ENCODE results near the gene LSM11.

Gene LSM11

GRCh38 chr5:157747766-157748700 is 4.5 kb downstream of the LSM11 start:
- DNase-seq (ENCODE audit: low spot score in 2 of 2) (no peak), ATAC-seq (no peak)
- H3K27ac Mint-ChIP-seq: no peak overlapping the region
- H3K36me3 Mint-ChIP-seq: peaks cover 20% of the 10 kb centered on the region
- no peak overlapping the region for H3K4me3 Mint-ChIP-seq
- H3K4me1 Mint-ChIP-seq: peaks cover 43% of the 10 kb centered on the region
- no peaks in the 10 kb centered on the region for H3K9me3 Mint-ChIP-seq

GRCh38 chr5:157748760-157749461 is 5.4 kb downstream of the LSM11 start:
- Mint-ChIP-seq H3K4me3 (no peak overlapping the region), H3K27ac (no peak overlapping the region), H3K36me3 (peaks cover 29% of the 10 kb centered on the region), H3K4me1 (peaks cover 43% of the 10 kb centered on the region), H3K9me3 (no peaks in the 10 kb centered on the region)
- no peak for ATAC-seq
- no peak for DNase-seq (ENCODE audit: low spot score in 2 of 2)

- H3K36me3 Mint-ChIP-seq: peaks cover 34% of the 10 kb centered on the region
- no peak overlapping the region for H3K27ac Mint-ChIP-seq
- no peak for DNase-seq (ENCODE audit: low spot score in 2 of 2)
- no peaks in the 10 kb centered on the region for H3K9me3 Mint-ChIP-seq
- H3K4me1 Mint-ChIP-seq: peaks cover 39% of the 10 kb centered on the region
- no peak for ATAC-seq
- no peak overlapping the region for H3K4me3 Mint-ChIP-seq
Measured at GRCh38 chr5:157749462-157749799, 5.9 kb downstream of the LSM11 start.

GRCh38 chr5:157750320-157750719 is 6.8 kb downstream of the LSM11 start:
- H3K27ac Mint-ChIP-seq: peak overlapping the region; percentile 20
- ATAC-seq: no peak
- DNase-seq (ENCODE audit: low spot score in 2 of 2): no peak
- H3K9me3 Mint-ChIP-seq: no peaks in the 10 kb centered on the region
- peaks cover 31% of the 10 kb centered on the region for H3K4me1 Mint-ChIP-seq
- peaks cover 43% of the 10 kb centered on the region for H3K36me3 Mint-ChIP-seq
- H3K4me3 Mint-ChIP-seq: no peak overlapping the region

GRCh38 chr5:157756122-157756521 is 12.6 kb downstream of the LSM11 start:
- Mint-ChIP-seq H3K4me3 (no peak overlapping the region), H3K27ac (no peak overlapping the region), H3K36me3 (peaks cover 92% of the 10 kb centered on the region), H3K4me1 (peaks cover 6% of the 10 kb centered on the region), H3K9me3 (no peaks in the 10 kb centered on the region)
- DNase-seq (ENCODE audit: low spot score in 2 of 2) (no peak), ATAC-seq (peak; percentile 75)

GRCh38 chr5:157758706-157759105 is 15.2 kb downstream of the LSM11 start:
- Mint-ChIP-seq H3K4me3 (no peak overlapping the region), H3K4me1 (peaks cover 6% of the 10 kb centered on the region), H3K36me3 (peaks cover 72% of the 10 kb centered on the region), H3K9me3 (no peaks in the 10 kb centered on the region), H3K27ac (no peak overlapping the region)
- peak; percentile 68 for ATAC-seq
- DNase-seq (ENCODE audit: low spot score in 2 of 2): no peak

GRCh38 chr5:157761690-157762621 is 18.4 kb downstream of the LSM11 start:
- Mint-ChIP-seq H3K36me3 (peaks cover 39% of the 10 kb centered on the region), H3K27ac (no peak overlapping the region), H3K4me1 (peaks cover 6% of the 10 kb centered on the region), H3K9me3 (no peaks in the 10 kb centered on the region), H3K4me3 (no peak overlapping the region)
- ATAC-seq: peak; percentile 83
- no peak for DNase-seq (ENCODE audit: low spot score in 2 of 2)

- Mint-ChIP-seq H3K4me1 (no peaks in the 10 kb centered on the region), H3K4me3 (no peak overlapping the region), H3K27ac (no peak overlapping the region), H3K9me3 (no peaks in the 10 kb centered on the region), H3K36me3 (peaks cover 15% of the 10 kb centered on the region)
- ATAC-seq (no peak), DNase-seq (ENCODE audit: low spot score in 2 of 2) (no peak)
Measured at GRCh38 chr5:157764531-157764930, 21.0 kb downstream of the LSM11 start.

GRCh38 chr5:157766442-157766841 is 22.9 kb downstream of the LSM11 start:
- Mint-ChIP-seq H3K36me3 (peaks cover 2% of the 10 kb centered on the region), H3K9me3 (no peaks in the 10 kb centered on the region), H3K4me3 (no peak overlapping the region), H3K27ac (no peak overlapping the region), H3K4me1 (no peaks in the 10 kb centered on the region)
- DNase-seq (ENCODE audit: low spot score in 2 of 2): no peak
- ATAC-seq: no peak

- no peaks in the 10 kb centered on the region for H3K36me3 Mint-ChIP-seq
- no peak overlapping the region for H3K4me3 Mint-ChIP-seq
- H3K4me1 Mint-ChIP-seq: no peaks in the 10 kb centered on the region
- DNase-seq (ENCODE audit: low spot score in 2 of 2) (no peak), ATAC-seq (no peak)
- H3K27ac Mint-ChIP-seq: no peak overlapping the region
- no peaks in the 10 kb centered on the region for H3K9me3 Mint-ChIP-seq
Measured at GRCh38 chr5:157766902-157767301, 23.4 kb downstream of the LSM11 start.

GRCh38 chr5:157767689-157768088 is 24.2 kb downstream of the LSM11 start:
- H3K9me3 Mint-ChIP-seq: no peaks in the 10 kb centered on the region
- no peak for ATAC-seq
- no peaks in the 10 kb centered on the region for H3K4me1 Mint-ChIP-seq
- DNase-seq (ENCODE audit: low spot score in 2 of 2): no peak
- no peaks in the 10 kb centered on the region for H3K36me3 Mint-ChIP-seq
- no peak overlapping the region for H3K4me3 Mint-ChIP-seq
- no peak overlapping the region for H3K27ac Mint-ChIP-seq

- ATAC-seq (no peak), DNase-seq (ENCODE audit: low spot score in 2 of 2) (no peak)
- H3K36me3 Mint-ChIP-seq: no peaks in the 10 kb centered on the region
- no peak overlapping the region for H3K4me3 Mint-ChIP-seq
- no peaks in the 10 kb centered on the region for H3K4me1 Mint-ChIP-seq
- H3K9me3 Mint-ChIP-seq: no peaks in the 10 kb centered on the region
- H3K27ac Mint-ChIP-seq: no peak overlapping the region
Measured at GRCh38 chr5:157770665-157771064, 27.2 kb downstream of the LSM11 start.

GRCh38 chr5:157772127-157772526 is 28.6 kb downstream of the LSM11 start:
- no peak for DNase-seq (ENCODE audit: low spot score in 2 of 2)
- no peak overlapping the region for H3K27ac Mint-ChIP-seq
- peak; percentile 77 for ATAC-seq
- no peaks in the 10 kb centered on the region for H3K36me3 Mint-ChIP-seq
- H3K9me3 Mint-ChIP-seq: no peaks in the 10 kb centered on the region
- H3K4me1 Mint-ChIP-seq: no peaks in the 10 kb centered on the region
- H3K4me3 Mint-ChIP-seq: no peak overlapping the region

- no peaks in the 10 kb centered on the region for H3K36me3 Mint-ChIP-seq
- H3K9me3 Mint-ChIP-seq: no peaks in the 10 kb centered on the region
- no peak overlapping the region for H3K4me3 Mint-ChIP-seq
- ATAC-seq (no peak), DNase-seq (ENCODE audit: low spot score in 2 of 2) (no peak)
- H3K4me1 Mint-ChIP-seq: no peaks in the 10 kb centered on the region
- no peak overlapping the region for H3K27ac Mint-ChIP-seq
Measured at GRCh38 chr5:157778121-157778805, 34.8 kb downstream of the LSM11 start.

- Mint-ChIP-seq H3K9me3 (no peaks in the 10 kb centered on the region), H3K36me3 (no peaks in the 10 kb centered on the region), H3K4me1 (no peaks in the 10 kb centered on the region), H3K4me3 (no peak overlapping the region), H3K27ac (no peak overlapping the region)
- DNase-seq (ENCODE audit: low spot score in 2 of 2) (no peak), ATAC-seq (no peak)
Measured at GRCh38 chr5:157779221-157779620, 35.7 kb downstream of the LSM11 start.

Data from stimulated activated effector memory CD8-positive, alpha-beta T cell treated with anti-CD3 and anti-CD28 coated beads, Interleukin-12 subunit alpha, Interleukin-12 subunit beta, amount 100 ng/mL, for 72 hours (primary cell).